GM12801 (cell line): ENCODE measurements around the gene LRRC4C.

ENCODE experiments used
- TF ChIP-seq, protein P1 (sequence below): IDR thresholded peaks from one replicate; pipeline ENCODE4 v1.5.1; 2011; ENCODE audit warnings: control low read depth; ENCODE audit not compliant: insufficient read length; ENCODE audit errors: extremely low read depth

LRRC4C gene

DNA sequence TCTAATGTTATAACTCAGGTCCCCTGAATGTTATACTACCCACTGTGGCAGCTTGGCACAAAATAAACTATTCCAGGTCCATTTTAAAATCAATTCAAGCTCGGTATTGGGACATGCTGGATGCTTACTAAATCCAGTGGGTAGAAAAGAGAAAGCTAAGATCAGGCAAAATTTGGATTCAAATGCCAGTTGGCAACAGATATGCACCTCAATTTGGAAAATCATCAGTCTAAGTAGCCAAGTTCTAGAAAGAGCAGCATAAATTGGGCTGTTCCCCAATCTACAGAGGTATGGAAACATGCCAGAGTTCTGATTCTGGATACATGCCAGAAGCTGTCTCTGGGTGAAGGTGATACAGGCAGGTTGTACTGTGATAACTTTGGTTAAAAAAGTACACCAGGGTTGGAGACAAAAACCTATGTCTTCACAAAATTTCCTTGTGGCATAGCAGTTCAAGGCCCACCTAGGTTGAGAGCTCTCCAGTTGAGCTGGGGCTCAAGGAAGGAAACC is 427.8 kb downstream of the LRRC4C start:
- TF ChIP-seq, protein P1, sequence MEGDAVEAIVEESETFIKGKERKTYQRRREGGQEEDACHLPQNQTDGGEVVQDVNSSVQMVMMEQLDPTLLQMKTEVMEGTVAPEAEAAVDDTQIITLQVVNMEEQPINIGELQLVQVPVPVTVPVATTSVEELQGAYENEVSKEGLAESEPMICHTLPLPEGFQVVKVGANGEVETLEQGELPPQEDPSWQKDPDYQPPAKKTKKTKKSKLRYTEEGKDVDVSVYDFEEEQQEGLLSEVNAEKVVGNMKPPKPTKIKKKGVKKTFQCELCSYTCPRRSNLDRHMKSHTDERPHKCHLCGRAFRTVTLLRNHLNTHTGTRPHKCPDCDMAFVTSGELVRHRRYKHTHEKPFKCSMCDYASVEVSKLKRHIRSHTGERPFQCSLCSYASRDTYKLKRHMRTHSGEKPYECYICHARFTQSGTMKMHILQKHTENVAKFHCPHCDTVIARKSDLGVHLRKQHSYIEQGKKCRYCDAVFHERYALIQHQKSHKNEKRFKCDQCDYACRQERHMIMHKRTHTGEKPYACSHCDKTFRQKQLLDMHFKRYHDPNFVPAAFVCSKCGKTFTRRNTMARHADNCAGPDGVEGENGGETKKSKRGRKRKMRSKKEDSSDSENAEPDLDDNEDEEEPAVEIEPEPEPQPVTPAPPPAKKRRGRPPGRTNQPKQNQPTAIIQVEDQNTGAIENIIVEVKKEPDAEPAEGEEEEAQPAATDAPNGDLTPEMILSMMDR = no peak

DNA sequence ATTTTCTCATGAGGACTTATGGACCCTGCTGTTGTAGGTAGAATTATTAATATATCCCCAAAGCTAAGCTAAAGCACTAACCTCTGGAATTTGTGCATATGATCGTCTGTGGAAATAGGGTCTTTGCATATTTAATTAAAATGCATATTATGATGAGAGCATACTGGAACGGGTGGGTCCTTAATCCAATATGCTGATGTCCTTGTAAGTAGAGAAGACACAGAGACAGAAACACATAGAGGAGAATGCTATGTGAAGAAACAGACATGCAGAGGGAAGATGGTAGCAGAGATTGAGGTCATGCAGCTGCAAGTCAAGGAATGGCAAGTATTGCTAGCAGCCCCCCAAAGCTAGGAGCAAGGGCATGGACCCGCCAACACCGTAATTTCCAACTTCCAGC is 439.2 kb downstream of the LRRC4C start:
- TF ChIP-seq, protein P1 = no peak

DNA sequence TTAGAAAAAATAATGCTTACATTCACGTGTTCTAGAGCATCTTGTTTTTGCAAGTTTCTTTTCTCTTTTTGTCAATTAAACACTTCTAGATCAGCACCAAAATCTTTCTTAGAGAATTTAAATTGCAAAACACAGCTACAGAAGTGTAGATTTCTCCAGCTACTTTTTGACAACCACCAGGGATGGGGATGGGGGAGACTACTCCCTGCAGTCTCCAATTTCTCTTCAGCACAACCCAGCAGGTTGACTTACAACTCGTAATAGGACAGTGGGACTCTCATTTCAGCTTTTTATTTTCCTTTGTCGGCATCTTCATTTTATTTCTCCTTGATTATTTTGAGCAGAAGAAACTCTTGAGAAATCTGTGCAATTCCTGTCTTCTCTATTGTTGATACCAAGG is 441.2 kb downstream of the LRRC4C start:
- TF ChIP-seq, protein P1 = no peak

DNA sequence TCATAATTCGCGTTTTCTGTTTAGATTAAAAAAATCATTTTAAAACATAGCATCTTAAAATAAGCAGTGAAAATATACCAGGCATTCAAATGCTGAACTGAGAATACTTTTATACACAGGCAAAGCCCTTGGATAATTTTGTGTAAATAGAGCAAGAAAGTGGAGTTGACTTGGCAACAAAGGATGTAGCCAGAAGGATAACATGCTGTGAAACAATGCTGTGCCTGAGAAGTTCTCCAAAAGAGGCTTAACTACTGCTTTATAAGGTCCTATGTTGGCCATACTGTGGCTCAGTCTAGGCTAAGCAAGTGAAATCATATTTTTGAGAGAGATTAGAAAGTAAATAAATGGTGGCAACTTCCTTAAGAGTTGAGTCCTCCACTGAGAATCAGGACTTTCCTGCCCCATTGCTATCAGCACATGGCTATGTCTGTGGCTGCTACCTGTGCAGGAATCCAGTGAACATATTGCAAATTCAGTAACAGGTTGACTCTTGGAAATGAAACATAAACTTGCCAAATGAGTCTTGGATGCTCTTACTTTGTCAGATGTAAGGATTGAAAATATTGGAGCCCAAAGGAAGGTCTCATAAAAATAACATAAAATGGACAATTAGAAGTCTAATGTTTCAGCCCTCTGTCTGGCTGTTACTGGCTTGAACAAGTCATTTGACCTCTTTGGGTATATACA is 448.9 kb downstream of the LRRC4C start:
- TF ChIP-seq, protein P1 = no peak

DNA sequence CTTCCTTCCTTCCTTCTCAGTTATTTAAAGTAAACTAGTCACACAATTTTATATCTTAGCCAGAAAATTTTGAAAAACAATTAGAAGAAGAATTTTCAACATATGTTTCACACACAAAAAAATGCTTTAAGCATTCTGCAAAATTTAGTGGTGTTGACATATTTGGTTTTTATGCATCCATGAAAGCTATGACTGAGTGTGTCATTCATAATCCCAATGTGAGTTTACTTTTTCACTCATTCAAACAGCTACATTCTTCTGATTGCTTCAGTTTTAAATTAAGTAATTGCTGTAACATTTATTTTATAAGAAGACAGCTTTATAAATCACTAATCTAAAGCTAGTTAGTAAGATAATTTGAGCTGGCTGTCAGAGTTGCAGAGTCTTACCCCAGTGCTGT is 453.5 kb downstream of the LRRC4C start:
- TF ChIP-seq, protein P1 = no peak

DNA sequence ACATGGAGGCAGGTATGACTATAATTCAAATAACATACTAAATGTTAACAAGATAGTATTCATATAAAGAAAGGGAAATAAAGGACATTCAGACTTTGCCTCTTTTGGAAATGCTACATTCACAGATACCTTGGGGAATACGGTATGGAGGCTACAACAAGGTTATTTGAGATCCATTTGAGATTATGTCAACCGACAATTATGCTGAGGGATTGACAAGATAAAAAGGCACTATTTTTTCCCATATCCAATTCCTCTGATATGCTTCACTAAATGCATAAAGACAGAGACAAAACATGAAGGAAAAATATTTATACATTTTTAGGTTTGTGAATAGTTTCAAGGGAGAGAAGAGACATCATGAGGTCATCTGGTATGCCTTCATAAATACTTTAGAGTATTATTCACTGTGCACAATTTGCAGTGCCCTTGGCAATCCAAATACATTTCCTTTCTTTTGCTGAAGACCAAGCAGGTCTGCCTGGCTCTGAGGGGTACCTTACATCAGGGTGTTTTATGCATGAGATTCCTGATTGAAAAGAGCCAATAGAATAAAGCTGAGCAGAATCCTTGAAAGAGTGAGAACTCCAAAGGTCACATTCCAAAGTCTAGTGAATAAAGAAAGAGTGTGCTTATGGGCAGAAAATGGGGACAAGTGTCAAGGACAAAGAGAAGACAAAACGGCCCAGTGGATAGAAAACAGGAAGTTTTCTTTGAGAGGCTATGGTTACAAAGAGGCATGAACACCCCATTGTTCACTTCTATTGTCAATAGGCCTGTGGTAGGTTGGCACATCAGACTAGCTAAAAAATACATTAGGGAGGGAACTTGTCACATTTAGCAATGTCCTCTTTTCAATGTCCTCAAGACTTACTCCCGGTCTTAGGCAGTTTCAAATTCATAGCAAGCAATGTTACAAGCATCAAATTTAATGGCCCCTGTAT is 455.8 kb downstream of the LRRC4C start:
- TF ChIP-seq, protein P1 = no peak

DNA sequence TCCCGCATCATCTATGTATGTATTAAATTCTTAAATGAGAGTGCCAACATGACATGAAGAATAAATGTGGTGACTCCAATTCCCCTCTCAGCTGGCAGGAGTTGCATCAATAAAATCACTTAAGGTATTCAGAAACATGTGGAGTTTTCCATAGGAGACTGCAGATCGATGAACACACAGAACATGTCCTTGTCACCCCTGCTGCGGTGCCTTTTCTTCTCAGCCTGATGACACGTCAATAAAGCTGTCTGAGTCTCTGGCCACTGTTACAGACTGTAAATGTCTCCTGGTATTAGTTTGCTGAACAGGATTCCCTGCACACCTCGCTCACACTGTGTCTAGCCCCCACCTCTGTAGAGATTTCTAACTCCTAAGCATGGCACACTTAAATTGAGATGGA is 460.5 kb downstream of the LRRC4C start:
- TF ChIP-seq, protein P1 = no peak
